Activated effector memory CD4-positive, alpha-beta T cell treated with Interleukin-2 at 50 U/mL for 16 hours (primary cell): Measurements from ENCODE around the gene CDH12.

ENCODE experiments used
- DNase-seq: peaks from one replicate; pipeline ENCODE4 v3.0.0-alpha.2; 2020

The CDH12 gene

GRCh38 chr5:21919414-21920022, 933.6 kb downstream of the CDH12 start:
- no peak for DNase-seq

GRCh38 chr5:21918451-21918850, 934.7 kb downstream of the CDH12 start:
- no peak for DNase-seq

- no peak for DNase-seq
Measured at GRCh38 chr5:21910731-21911130, 942.4 kb downstream of the CDH12 start.

GRCh38 chr5:21895766-21896350, 957.3 kb downstream of the CDH12 start:
- no peak for DNase-seq

- DNase-seq = no peak
Measured at GRCh38 chr5:21893161-21893560, 960.0 kb downstream of the CDH12 start.

- no peak for DNase-seq
Measured at GRCh38 chr5:21889581-21889980, 963.6 kb downstream of the CDH12 start.

- DNase-seq = no peak
Measured at GRCh38 chr5:21882074-21882745, 970.9 kb downstream of the CDH12 start.

- DNase-seq = no peak
Measured at GRCh38 chr5:21880164-21880563, 973.0 kb downstream of the CDH12 start.

- no peak for DNase-seq
Measured at GRCh38 chr5:21862986-21863385, 990.2 kb downstream of the CDH12 start.

GRCh38 chr5:21858441-21858840, 994.7 kb downstream of the CDH12 start:
- no peak for DNase-seq

- no peak for DNase-seq
Measured at GRCh38 chr5:21856987-21857386, 996.2 kb downstream of the CDH12 start.

GRCh38 chr5:21847300-21847699, 1005.8 kb downstream of the CDH12 start:
- no peak for DNase-seq

GRCh38 chr5:21844960-21845359, 1008.2 kb downstream of the CDH12 start:
- DNase-seq = no peak

GRCh38 chr5:21834863-21835262, 1018.3 kb downstream of the CDH12 start:
- DNase-seq = no peak

GRCh38 chr5:21831145-21831787, 1021.9 kb downstream of the CDH12 start:
- DNase-seq = no peak

- DNase-seq = no peak
Measured at GRCh38 chr5:21826884-21827283, 1026.3 kb downstream of the CDH12 start.

- DNase-seq = no peak
Measured at GRCh38 chr5:21823588-21823987, 1029.6 kb downstream of the CDH12 start.

- DNase-seq = no peak
Measured at GRCh38 chr5:21823076-21823574, 1030.0 kb downstream of the CDH12 start.

- DNase-seq = no peak
Measured at GRCh38 chr5:21820527-21820926, 1032.6 kb downstream of the CDH12 start.

GRCh38 chr5:21818370-21818720, 1034.8 kb downstream of the CDH12 start:
- no peak for DNase-seq

GRCh38 chr5:21817668-21818369, 1035.3 kb downstream of the CDH12 start:
- DNase-seq = no peak

- no peak for DNase-seq
Measured at GRCh38 chr5:21810737-21811316, 1042.3 kb downstream of the CDH12 start.

- DNase-seq = no peak
Measured at GRCh38 chr5:21809611-21810010, 1043.5 kb downstream of the CDH12 start.
